RWPE1 (cell line): ENCODE measurements around the gene ATP2C1.

Experiments used
- CTCF ChIA-PET: fragments of 350-600 bp; sonication (Branson Sonifier 250); formaldehyde crosslinking; extraction: SDS; loops from one replicate; lab custom pipeline; 2021; lab: Yijun Ruan, JAX
- POLR2A ChIA-PET: fragments of 400-600 bp; formaldehyde crosslinking; extraction: SDS; loops from one replicate; lab custom pipeline; 2020; ENCODE audit warnings: antibody characterized with exemption; ENCODE audit not compliant: low non-redundant PET; lab: Yijun Ruan, JAX
- DNase-seq: peaks from one replicate; pipeline ENCODE4 v3.0.0; 2012; ENCODE audit warnings: low spot score
- H3K27ac ChIP-seq: fragments of 450-650 bp; 2 replicates; pipeline ENCODE4 v1.5.1; 2017
- TF ChIP-seq, protein P1 (sequence below): fragments of 450-650 bp; conservative IDR thresholded peaks from 2 replicates; pipeline ENCODE4 v1.5.1; 2017; ENCODE audit warnings: low read depth, mild to moderate bottlenecking

Gene ATP2C1

GRCh38 chr3:130948001-130948773, 54.3 kb downstream of the ATP2C1 start:
- ChIA-PET POLR2A (no interaction called here), CTCF (interaction anchor here (0.6 kb wide), 1 partner anchor 354 kb away, joined by 4 read pairs; no protein-coding TSS in a partner anchor)
- no peak overlapping the region for H3K27ac ChIP-seq
- TF ChIP-seq, protein P1, sequence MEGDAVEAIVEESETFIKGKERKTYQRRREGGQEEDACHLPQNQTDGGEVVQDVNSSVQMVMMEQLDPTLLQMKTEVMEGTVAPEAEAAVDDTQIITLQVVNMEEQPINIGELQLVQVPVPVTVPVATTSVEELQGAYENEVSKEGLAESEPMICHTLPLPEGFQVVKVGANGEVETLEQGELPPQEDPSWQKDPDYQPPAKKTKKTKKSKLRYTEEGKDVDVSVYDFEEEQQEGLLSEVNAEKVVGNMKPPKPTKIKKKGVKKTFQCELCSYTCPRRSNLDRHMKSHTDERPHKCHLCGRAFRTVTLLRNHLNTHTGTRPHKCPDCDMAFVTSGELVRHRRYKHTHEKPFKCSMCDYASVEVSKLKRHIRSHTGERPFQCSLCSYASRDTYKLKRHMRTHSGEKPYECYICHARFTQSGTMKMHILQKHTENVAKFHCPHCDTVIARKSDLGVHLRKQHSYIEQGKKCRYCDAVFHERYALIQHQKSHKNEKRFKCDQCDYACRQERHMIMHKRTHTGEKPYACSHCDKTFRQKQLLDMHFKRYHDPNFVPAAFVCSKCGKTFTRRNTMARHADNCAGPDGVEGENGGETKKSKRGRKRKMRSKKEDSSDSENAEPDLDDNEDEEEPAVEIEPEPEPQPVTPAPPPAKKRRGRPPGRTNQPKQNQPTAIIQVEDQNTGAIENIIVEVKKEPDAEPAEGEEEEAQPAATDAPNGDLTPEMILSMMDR: no peak
- no peak for DNase-seq

- DNase-seq: no peak
- POLR2A ChIA-PET: no interaction called here
- H3K27ac ChIP-seq: no peak overlapping the region
- TF ChIP-seq, protein P1: no peak
- CTCF ChIA-PET: no interaction called here
Measured at GRCh38 chr3:130948929-130949328, 55.0 kb downstream of the ATP2C1 start.

DNA sequence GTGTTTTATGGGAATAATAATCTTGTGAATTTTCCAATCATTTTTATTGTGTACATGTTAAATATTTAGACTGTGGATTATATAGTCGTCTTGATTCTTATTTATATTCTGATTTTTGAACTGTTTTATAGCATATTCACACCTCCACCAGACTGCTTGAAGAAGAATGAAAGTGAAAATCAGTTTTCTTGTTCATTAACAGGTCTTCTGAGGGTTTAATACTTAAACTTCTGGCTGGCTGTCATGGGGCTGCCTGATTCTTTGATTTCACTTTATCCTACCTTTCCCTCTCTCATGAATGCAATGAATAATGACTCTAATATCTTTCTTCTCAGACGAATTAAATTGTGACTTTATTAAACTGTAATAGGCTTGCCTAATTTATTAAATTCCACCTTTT, 56.2 kb downstream of the ATP2C1 start:
- TF ChIP-seq, protein P1: no peak
- H3K27ac ChIP-seq: no peak overlapping the region
- ChIA-PET CTCF (no interaction called here), POLR2A (no interaction called here)
- DNase-seq: no peak

DNA sequence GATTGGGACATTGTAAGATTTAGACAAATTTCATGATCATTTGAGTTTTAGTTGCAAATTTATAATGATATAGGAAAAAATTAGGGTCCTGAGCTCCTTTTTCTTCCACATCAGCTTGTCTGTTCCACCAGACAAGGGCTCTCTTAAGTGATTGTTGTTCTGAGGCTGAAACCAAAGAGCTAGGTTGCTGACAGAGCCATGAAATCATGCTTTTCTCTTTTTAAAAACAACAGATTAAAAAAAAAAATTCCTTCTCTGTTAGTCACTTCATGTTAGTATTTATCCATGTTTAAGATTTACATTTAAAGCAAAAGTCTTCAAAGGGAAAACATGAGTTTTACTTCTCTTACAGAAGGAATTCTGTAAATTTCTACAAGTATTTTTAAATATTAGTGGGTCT, 56.8 kb downstream of the ATP2C1 start:
- CTCF ChIA-PET: no interaction called here
- TF ChIP-seq, protein P1: no peak
- POLR2A ChIA-PET: no interaction called here
- H3K27ac ChIP-seq: no peak overlapping the region
- DNase-seq: no peak

DNA sequence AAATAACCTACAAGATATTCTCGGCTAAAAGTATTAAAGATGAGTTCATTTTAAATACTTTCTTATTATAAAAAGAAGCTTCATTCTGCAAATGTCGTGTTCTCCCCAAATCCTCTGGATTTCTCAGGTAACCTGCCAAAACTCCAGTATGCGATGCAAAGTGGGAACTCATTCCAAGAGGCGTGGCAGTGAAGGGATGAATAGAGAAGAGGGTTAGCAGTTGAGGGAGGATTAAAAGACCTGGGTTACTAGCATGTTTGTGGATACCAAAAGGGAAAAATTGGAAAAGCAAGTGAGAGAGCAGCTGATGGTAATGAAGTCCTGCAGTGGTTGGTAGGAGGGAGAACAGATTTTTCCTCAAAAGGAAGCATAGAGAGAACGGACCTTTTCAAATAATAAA, 61.6 kb downstream of the ATP2C1 start:
- H3K27ac ChIP-seq: no peak overlapping the region
- DNase-seq: no peak
- TF ChIP-seq, protein P1: no peak
- POLR2A ChIA-PET: no interaction called here
- CTCF ChIA-PET: no interaction called here

DNA sequence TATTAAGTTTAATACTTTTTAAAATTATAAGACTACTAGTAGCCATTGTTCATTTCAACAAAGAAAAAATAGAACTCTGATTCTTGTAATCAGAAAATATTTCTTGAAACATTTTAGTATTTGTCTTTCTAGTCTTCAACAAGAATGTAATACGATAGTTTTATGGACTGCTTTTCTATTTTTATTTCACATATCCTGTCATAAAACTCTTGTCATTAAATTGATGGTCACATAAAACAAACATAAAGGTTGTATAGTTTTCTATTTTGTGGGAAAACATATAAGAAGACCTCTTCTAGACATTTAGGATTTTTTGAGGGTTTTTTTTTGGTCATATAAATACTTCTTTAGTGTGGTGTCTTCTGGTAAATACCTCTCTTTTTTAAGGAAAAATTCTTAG, 62.4 kb downstream of the ATP2C1 start:
- ChIA-PET CTCF (no interaction called here), POLR2A (no interaction called here)
- no peak for DNase-seq
- TF ChIP-seq, protein P1: no peak
- H3K27ac ChIP-seq: no peak overlapping the region
